Nephron (organoid): ENCODE results near the gene CALM3.
"Not testable (repeated sequence)": the region's sequence is repeated elsewhere in the genome, so short reads cannot be mapped to it uniquely, and the experiment has no call there.

Source experiments
- H3K27ac Mint-ChIP-seq, 3 experiments: 2 replicates each; pipeline ENCODE4 v1.8.0; 2020; ENCODE audit warnings: mixed read lengths in 3 of 3, mild to moderate bottlenecking in 2 of 3, moderate library complexity in 1 of 3
- H3K27me3 Mint-ChIP-seq: 2 replicates; pipeline ENCODE4 v1.8.0; 2021; ENCODE audit warnings: low read depth, mild to moderate bottlenecking, moderate library complexity, mixed read lengths
- H3K36me3 Mint-ChIP-seq: 2 replicates; pipeline ENCODE4 v1.8.0; 2020; ENCODE audit warnings: low read depth, mixed read lengths
- H3K4me1 Mint-ChIP-seq: 2 replicates; pipeline ENCODE4 v1.8.0; 2020; ENCODE audit warnings: mixed read lengths
- H3K4me3 Mint-ChIP-seq, 3 experiments: 2 replicates each; pipeline ENCODE4 v1.8.0; 2020; ENCODE audit warnings: mild to moderate bottlenecking in 3 of 3, mixed read lengths in 3 of 3, moderate library complexity in 2 of 3
- H3K9me3 Mint-ChIP-seq: 2 replicates; pipeline ENCODE4 v1.8.0; 2020; ENCODE audit warnings: mixed read lengths
- CTCF ChIP-seq, 3 experiments: fragments of 200-600 bp; sonication (generic); IDR thresholded peaks; one replicate each; pipeline ENCODE4 v1.5.0; 2021; ENCODE audit warnings: antibody characterized with exemption in 3 of 3; ENCODE audit not compliant: unreplicated experiment in 3 of 3

The CALM3 gene

GRCh38 chr19:46601318-46602224 is at the start of gene CALM3:
CALM3 (plus strand) TSS chr19:46601330; CDS start chr19:46601435, 105 bp downstream.
- peaks cover 25% of the 10 kb centered on the region for H3K4me1 Mint-ChIP-seq
- peaks cover 4% of the 10 kb centered on the region for H3K27me3 Mint-ChIP-seq
- peak within 1 kb of the TSS; percentile 95 to 99 (median 97) for H3K4me3 Mint-ChIP-seq
- peaks cover 5% of the 10 kb centered on the region for H3K36me3 Mint-ChIP-seq
- TF ChIP-seq CTCF (IDR thresholded peaks at IDR 0.05; ENCODE audit: unreplicated experiment in 3 of 3), result no peak
- H3K9me3 Mint-ChIP-seq, result peaks cover 18% of the 10 kb centered on the region
- peak within 1 kb of the TSS; percentile 100 for H3K27ac Mint-ChIP-seq

- peaks cover 5% of the 10 kb centered on the region for H3K27me3 Mint-ChIP-seq
- no peak overlapping the region for H3K4me3 Mint-ChIP-seq
- no peaks in the 10 kb centered on the region for H3K36me3 Mint-ChIP-seq
- no peak for TF ChIP-seq CTCF (IDR thresholded peaks at IDR 0.05; ENCODE audit: unreplicated experiment in 3 of 3)
- peaks cover 54% of the 10 kb centered on the region for H3K9me3 Mint-ChIP-seq
- no peaks in the 10 kb centered on the region for H3K4me1 Mint-ChIP-seq
- no peak overlapping the region for H3K27ac Mint-ChIP-seq
Measured at GRCh38 chr19:46552891-46553290, 48.2 kb upstream of the CALM3 start.

GRCh38 chr19:46554161-46554560 is 47.0 kb upstream of the CALM3 start:
- Mint-ChIP-seq H3K4me3 (no peak overlapping the region), H3K9me3 (peaks cover 57% of the 10 kb centered on the region), H3K4me1 (no peaks in the 10 kb centered on the region), H3K27me3 (peaks cover 5% of the 10 kb centered on the region), H3K36me3 (no peaks in the 10 kb centered on the region), H3K27ac (no peak overlapping the region)
- no peak for TF ChIP-seq CTCF (IDR thresholded peaks at IDR 0.05; ENCODE audit: unreplicated experiment in 3 of 3)

GRCh38 chr19:46555628-46556280 is 45.4 kb upstream of the CALM3 start:
- Mint-ChIP-seq H3K27me3 (peaks cover 5% of the 10 kb centered on the region), H3K4me3 (no peak overlapping the region), H3K9me3 (peaks cover 43% of the 10 kb centered on the region), H3K36me3 (no peaks in the 10 kb centered on the region), H3K27ac (no peak overlapping the region), H3K4me1 (no peaks in the 10 kb centered on the region)
- no peak for TF ChIP-seq CTCF (IDR thresholded peaks at IDR 0.05; ENCODE audit: unreplicated experiment in 3 of 3)

- not testable (repeated sequence) for H3K27ac Mint-ChIP-seq, H3K4me1 Mint-ChIP-seq, H3K4me3 Mint-ChIP-seq, H3K36me3 Mint-ChIP-seq, H3K27me3 Mint-ChIP-seq
- peaks cover 36% of the 10 kb centered on the region for H3K9me3 Mint-ChIP-seq
Measured at GRCh38 chr19:46556471-46556870, 44.7 kb upstream of the CALM3 start.

- H3K4me1 Mint-ChIP-seq, result no peaks in the 10 kb centered on the region
- TF ChIP-seq CTCF (IDR thresholded peaks at IDR 0.05; ENCODE audit: unreplicated experiment in 3 of 3), result no peak
- H3K36me3 Mint-ChIP-seq, result no peaks in the 10 kb centered on the region
- peaks cover 22% of the 10 kb centered on the region for H3K9me3 Mint-ChIP-seq
- H3K27ac Mint-ChIP-seq, result no peak overlapping the region
- H3K4me3 Mint-ChIP-seq, result no peak overlapping the region
- no peaks in the 10 kb centered on the region for H3K27me3 Mint-ChIP-seq
Measured at GRCh38 chr19:46559203-46559602, 41.9 kb upstream of the CALM3 start.

GRCh38 chr19:46559675-46560074 is 41.5 kb upstream of the CALM3 start:
- H3K4me1 Mint-ChIP-seq, H3K4me3 Mint-ChIP-seq, H3K36me3 Mint-ChIP-seq, H3K27me3 Mint-ChIP-seq, H3K27ac Mint-ChIP-seq: not testable (repeated sequence)
- peaks cover 24% of the 10 kb centered on the region for H3K9me3 Mint-ChIP-seq
